Iris pigment epithelial cell (primary cell): ENCODE results near the gene NECAP2.
"Not testable (repeated sequence)": the region's sequence is repeated elsewhere in the genome, so short reads cannot be mapped to it uniquely, and the experiment has no call there.

Experiments used
- DNase-seq: peaks from one replicate; pipeline ENCODE4 v3.0.0-alpha.2; 2011; ENCODE audit warnings: low read depth

NECAP2 gene

GRCh38 chr1:16459352-16459925 lies 18.9 kb downstream of the NECAP2 start:
- DNase-seq: no peak

GRCh38 chr1:16461681-16462080 lies 21.2 kb downstream of the NECAP2 start:
- DNase-seq: no peak

GRCh38 chr1:16462773-16463330 lies 22.3 kb downstream of the NECAP2 start:
- no peak for DNase-seq

- DNase-seq: peak; percentile 51
Measured at GRCh38 chr1:16464917-16465625, 24.5 kb downstream of the NECAP2 start.

- DNase-seq: no peak
Measured at GRCh38 chr1:16468558-16468957, 28.0 kb downstream of the NECAP2 start.

GRCh38 chr1:16474166-16474800 lies 33.8 kb downstream of the NECAP2 start:
- DNase-seq: no peak

- not testable (repeated sequence) for DNase-seq
Measured at GRCh38 chr1:16474891-16475290, 34.4 kb downstream of the NECAP2 start.

- not testable (repeated sequence) for DNase-seq
Measured at GRCh38 chr1:16475771-16476770, 35.5 kb downstream of the NECAP2 start.

GRCh38 chr1:16478091-16478490 lies 37.6 kb downstream of the NECAP2 start:
- no peak for DNase-seq

GRCh38 chr1:16483146-16483545 lies 42.6 kb downstream of the NECAP2 start:
- not testable (repeated sequence) for DNase-seq

- not testable (repeated sequence) for DNase-seq
Measured at GRCh38 chr1:16483639-16484500, 43.3 kb downstream of the NECAP2 start.

GRCh38 chr1:16484501-16484835 lies 43.9 kb downstream of the NECAP2 start:
- DNase-seq: no peak

GRCh38 chr1:16484931-16485330 lies 44.4 kb downstream of the NECAP2 start:
- no peak for DNase-seq

- DNase-seq: not testable (repeated sequence)
Measured at GRCh38 chr1:16486316-16486715, 45.8 kb downstream of the NECAP2 start.

GRCh38 chr1:16487011-16487410 lies 46.5 kb downstream of the NECAP2 start:
- not testable (repeated sequence) for DNase-seq

GRCh38 chr1:16489195-16489880 lies 48.8 kb downstream of the NECAP2 start:
- not testable (repeated sequence) for DNase-seq

- DNase-seq: no peak
Measured at GRCh38 chr1:16491056-16491675, 50.6 kb downstream of the NECAP2 start.

GRCh38 chr1:16492937-16493336 lies 52.4 kb downstream of the NECAP2 start:
- peak; percentile 24 for DNase-seq

GRCh38 chr1:16493731-16494130 lies 53.2 kb downstream of the NECAP2 start:
- not testable (repeated sequence) for DNase-seq

GRCh38 chr1:16497474-16497904 lies 57.0 kb downstream of the NECAP2 start:
- DNase-seq: not testable (repeated sequence)
